K562 (cell line): ENCODE measurements around the gene ACACB. TPM values are rescaled to one million over a fixed set of nuclear protein-coding genes. Genes with fewer than 3 reads are reported as not detected.

Experiments
- ATAC-seq: fragments of 200-7000 bp; cut with Tn5 transposase; 3 replicates; pipeline ENCODE4 v1.9.1; 2020; ENCODE audit warnings: moderate library complexity
- BruUV-seq: library from RNA; stranded (reverse); fragments of 400-500 nt; replicated peaks from 2 replicates; lab custom pipeline; 2021; lab: Mats Ljungman, UMichigan
- CTCF ChIA-PET: fragments of 300-600 bp; formaldehyde crosslinking; extraction: SDS; loops from one replicate; lab custom pipeline; 2021; ENCODE audit warnings: low intra/inter-chr PET ratio; lab: Yijun Ruan, JAX
- POLR2A ChIA-PET: fragments of 300-600, 350-650 bp; sonication (Branson Sonifier 250); formaldehyde crosslinking; extraction: SDS; loops from one replicate; lab custom pipeline; 2021; ENCODE audit warnings: antibody characterized with exemption, inconsistent platforms; lab: Yijun Ruan, JAX
- DNase-seq, 4 experiments: peaks; one replicate each; pipeline versions ENCODE4 v3.0.0 to v3.0.0-alpha.2; 2011 to 2018; ENCODE audit warnings: low spot score in 3 of 4, mixed read lengths in 3 of 4; ENCODE audit errors: extremely low read depth in 1 of 4
- FAIRE-seq: peaks from 2 replicates; lab custom pipeline; 2011; peaks lifted over from hg19 to GRCh38; lab: Jason Lieb, UNC
- H2AFZ ChIP-seq: 2 replicates; pipeline ENCODE4 v1.6.0; 2011; ENCODE audit warnings: low read depth, low read length, control low read depth, inconsistent platforms
- H3K27ac ChIP-seq: fragments of 200-600 bp; 3 replicates; pipeline ENCODE4 v1.8.0; 2011; ENCODE audit warnings: low read depth, mild to moderate bottlenecking, control low read depth, inconsistent platforms, low read length, moderate library complexity, mixed read lengths; ENCODE audit errors: extremely low read depth
- H3K27me3 ChIP-seq, 2 experiments: fragments of 300-600 bp in 1 of 2; 2 replicates in 1 of 2; 3 replicates in 1 of 2; pipeline versions ENCODE4 v1.6.0 to v1.8.0; 2011; ENCODE audit warnings: inconsistent platforms in 2 of 2, low read length in 2 of 2, mild to moderate bottlenecking in 1 of 2, mixed read lengths in 1 of 2, moderate library complexity in 1 of 2; ENCODE audit not compliant: control insufficient read depth in 2 of 2, insufficient read depth in 2 of 2
- H3K36me3 ChIP-seq: fragments of 300-600 bp; 3 replicates; pipeline ENCODE4 v1.8.0; 2011; ENCODE audit warnings: mild to moderate bottlenecking, low read length, inconsistent platforms; ENCODE audit not compliant: control insufficient read depth, insufficient read depth
- H3K4me1 ChIP-seq, 2 experiments: fragments of 200-600 bp in 1 of 2; replicated peaks in 1 of 2; 2 replicates in 1 of 2; 3 replicates in 1 of 2; pipeline versions ENCODE4 v1.5.1 to v1.8.0; 2011; ENCODE audit warnings: inconsistent platforms in 2 of 2, low read length in 2 of 2, mild to moderate bottlenecking in 1 of 2, mixed read lengths in 1 of 2, moderate library complexity in 1 of 2; ENCODE audit not compliant: control insufficient read depth in 2 of 2, insufficient read depth in 2 of 2
- H3K4me2 ChIP-seq: 2 replicates; pipeline ENCODE4 v1.6.1; 2011; ENCODE audit warnings: low read length, control low read depth, inconsistent platforms, mixed read lengths; ENCODE audit not compliant: insufficient read depth
- H3K4me3 ChIP-seq: fragments of 200-600 bp; sonication (generic), shearing (Covaris generic); 2 replicates; pipeline ENCODE4 v1.5.1; 2016; ENCODE audit warnings: control low read depth, inconsistent platforms
- H3K79me2 ChIP-seq: fragments of 200-600 bp; 3 replicates; pipeline ENCODE4 v1.8.0; 2011; ENCODE audit warnings: low read length, inconsistent platforms; ENCODE audit not compliant: control insufficient read depth, insufficient read depth
- H3K9ac ChIP-seq, 2 experiments: 2 replicates each; pipeline versions ENCODE4 v1.6.0 to v1.6.1; 2011; ENCODE audit warnings: low read depth in 2 of 2, low read length in 2 of 2, control low read depth in 1 of 2, inconsistent platforms in 1 of 2, mild to moderate bottlenecking in 1 of 2, mixed read lengths in 1 of 2; ENCODE audit not compliant: insufficient read depth in 1 of 2
- H3K9me1 ChIP-seq: one replicate; pipeline ENCODE4 v1.6.0; 2011; ENCODE audit warnings: inconsistent platforms, mild to moderate bottlenecking, low read length, moderate library complexity; ENCODE audit not compliant: control insufficient read depth, insufficient read depth
- H3K9me3 ChIP-seq: replicated peaks from 2 replicates; pipeline ENCODE4 v1.5.1; 2011; ENCODE audit warnings: low read depth, low read length, inconsistent platforms; ENCODE audit not compliant: control insufficient read depth, insufficient read depth
- H4K20me1 ChIP-seq: replicated peaks from 2 replicates; pipeline ENCODE4 v1.6.1; 2011; ENCODE audit warnings: low read length, inconsistent platforms, mixed read lengths; ENCODE audit not compliant: control insufficient read depth, insufficient read depth
- GABPA ChIP-seq: fragments of 200-800 bp; sonication (Bioruptor generic); conservative IDR thresholded peaks from 2 replicates; pipeline ENCODE4 v1.6.1; 2016; ENCODE audit warnings: low read depth, missing genetic modification characterization, missing compliant biosample characterization
- HDAC3 ChIP-seq: fragments of 450-650 bp; IDR thresholded peaks from 2 replicates; pipeline ENCODE4 v1.6.1; 2018; ENCODE audit warnings: borderline replicate concordance, mild to moderate bottlenecking, moderate library complexity; ENCODE audit not compliant: partially characterized antibody
- MYC ChIP-seq, 2 experiments: fragments of 250-450 bp in 1 of 2; sonication (Bioruptor Pico) in 1 of 2; IDR thresholded peaks; 2 replicates each; pipeline versions ENCODE4 v1.5.1 to v1.6.1; 2012 to 2021; ENCODE audit warnings: low read depth in 2 of 2, borderline replicate concordance in 1 of 2, improper control_type of control experiment in 1 of 2, low read length in 1 of 2, mild to moderate bottlenecking in 1 of 2, moderate library complexity in 1 of 2
- RBM39 ChIP-seq: fragments of 200-400 bp; formaldehyde crosslinking; optimal IDR thresholded peaks from 2 replicates; pipeline ENCODE3; 2018; ENCODE audit warnings: low read depth, low read length
- THRAP3 ChIP-seq: fragments of 450-650 bp; IDR thresholded peaks from 2 replicates; pipeline ENCODE4 v1.6.1; 2016; ENCODE audit warnings: mild to moderate bottlenecking, inconsistent platforms, borderline replicate concordance
- ZFP36 ChIP-seq: fragments of 150-350 bp; IDR thresholded peaks from 2 replicates; pipeline ENCODE4 v1.6.1; 2018; ENCODE audit warnings: low read length, low read depth; ENCODE audit not compliant: partially characterized antibody
- ZNF384 ChIP-seq: IDR thresholded peaks from 2 replicates; pipeline ENCODE4 v1.6.1; 2012; ENCODE audit warnings: low read depth, low read length, improper control_type of control experiment
- WGBS: fragments of 100-300 bp; shearing (Covaris generic); methylation state at CpG from one replicate; pipeline ENCODE4 v1.1.6; 2016; ENCODE audit warnings: low coverage, mixed read lengths; ENCODE audit not compliant: insufficient coverage; ENCODE audit errors: missing lambda C conversion rate; 5-methylcytosine and 5-hydroxymethylcytosine counted together
- in situ Hi-C: fragments of 300-500 bp; cut with MboI; formaldehyde crosslinking; loops from 4 replicates; pipeline ENCODE4 v1.15.0; 2018; ENCODE audit warnings: inconsistent platforms, mixed read lengths
- intact Hi-C: fragments of 100-400 bp; cut with micrococcal nuclease; formaldehyde crosslinking; loops from 2 replicates; pipeline ENCODE4 v1.14.2; 2022
- polyA plus RNA-seq, 8 experiments: library from polyadenylated mRNA; depleted of rRNA in 4 of 8; stranded (reverse) in 5 of 8; unstranded in 3 of 8; fragments of >200 nt; fragmentation: Nextera tagmentation in 2 of 8; fragmentation: Illumina TruSeq in 1 of 8; extraction: Ambion mirVana in 2 of 8; extraction: Trizol in 1 of 8; gene quantifications; 2 replicates each; pipeline versions ENCODE4 v1.2.1 to v1.2.3, GENCODE V29; 2011 to 2014; ENCODE audit warnings: inconsistent platforms in 1 of 8, missing spikeins in 1 of 8
- total RNA-seq, 7 experiments: library from RNA; depleted of rRNA in 6 of 7; stranded (reverse); fragments of >200 nt in 6 of 7; fragmentation: Illumina TruSeq in 2 of 7; extraction: Trizol in 2 of 7; gene quantifications; 2 replicates each; pipeline versions ENCODE4 v1.2.1 to v1.2.3, GENCODE V29; 2011 to 2021; ENCODE audit warnings: low replicate concordance in 1 of 7

Gene ACACB
- total and polyA plus RNA-seq, 9 of the 15 experiments (the other 6 are each of a cell fraction or from before 2014, with no cell fraction given): 0.10 to 2.5 (median 0.83) TPM

DNA sequence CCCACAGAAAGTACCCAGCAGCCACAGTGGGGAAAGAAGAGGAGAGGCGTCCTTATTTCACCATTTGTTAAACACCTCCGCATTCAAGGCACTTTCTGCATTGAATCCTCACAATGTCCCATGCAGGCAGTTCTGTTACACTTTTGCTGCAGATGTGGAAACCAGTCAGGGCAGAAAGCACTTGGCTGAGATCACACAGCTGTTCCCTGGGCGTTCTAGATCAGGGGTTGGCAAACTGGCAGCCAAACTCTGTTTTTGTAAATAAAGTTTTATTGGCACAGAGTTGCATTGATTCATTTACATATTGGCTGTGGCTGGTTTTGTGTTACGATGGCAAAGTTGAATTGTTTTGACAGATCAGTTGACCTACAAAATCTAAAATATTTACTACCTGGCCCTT lies 172.6 kb downstream of the ACACB start (continued):
- TF ChIP-seq HDAC3: no peak

DNA sequence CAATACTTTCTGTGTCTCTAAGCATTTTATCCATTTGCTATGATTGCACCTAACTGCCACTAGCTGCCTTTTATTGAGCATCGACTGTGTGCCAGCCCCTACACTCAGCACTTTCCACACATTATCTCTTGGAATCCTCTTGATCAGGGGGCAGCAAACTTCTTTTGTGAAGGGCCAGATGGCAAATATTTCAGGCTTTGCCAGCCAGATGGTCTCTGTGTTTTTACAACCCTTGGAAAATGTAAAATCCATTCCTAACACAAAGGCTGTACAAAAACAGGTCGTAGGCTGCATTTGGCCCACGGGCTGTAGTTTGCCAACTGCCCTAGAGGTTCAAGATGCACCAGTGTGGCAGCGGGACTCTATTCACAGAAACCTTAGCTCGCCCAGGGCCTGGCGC lies 173.2 kb downstream of the ACACB start:
- TF ChIP-seq GABPA (no peak), MYC (IDR thresholded peaks at IDR 0.05; ENCODE audit: low read depth, low read length) (no peak), MYC (CRISPR knock-in tag; IDR thresholded peaks at IDR 0.05; ENCODE audit: borderline replicate concordance, low read depth) (no peak), THRAP3 (no peak), ZFP36 (no peak), RBM39 (no peak), ZNF384 (no peak)

More for the DNA sequence above, 173.2 kb downstream of the ACACB start:
- no peak for DNase-seq
- ATAC-seq: no peak
- POLR2A ChIA-PET: interaction anchor here (0.5 to 0.7 kb wide), 2 partner anchors 11 to 43 kb away, joined by 3 read pairs; no protein-coding TSS in a partner anchor
- intact Hi-C loops (no loop called here), in situ Hi-C loops (no loop called here)
- Histone ChIP-seq H3K9ac (no peak overlapping the region), H3K9me1 (no peaks in the 10 kb centered on the region), H3K9me3 (no peaks in the 10 kb centered on the region), H3K36me3 (no peaks in the 10 kb centered on the region), H3K27me3 (peaks cover 8 to 60% of the 10 kb centered on the region in 2 experiments; a peak in 4 of 5 replicates), H3K4me2 (no peak overlapping the region), H2AFZ (no peak overlapping the region), H3K4me1 (peaks cover 0 to 15% of the 10 kb centered on the region in 2 experiments; a peak in 2 of 5 replicates), H4K20me1 (peaks cover 4% of the 10 kb centered on the region), H3K27ac (no peak overlapping the region), H3K79me2 (no peaks in the 10 kb centered on the region), H3K4me3 (no peak overlapping the region)
- no peak for FAIRE-seq
- CTCF ChIA-PET: no interaction called here
- BruUV-seq: no TSS peak
- WGBS: 1% methylated on average over 6 of the region's 6 CpGs
